SK-N-SH (cell line): ENCODE measurements around the gene GARNL3. TPM values are rescaled to one million over a fixed set of nuclear protein-coding genes. Genes with fewer than 3 reads are reported as not detected.

Experiments used
- CTCF ChIA-PET: fragments of 300-600, 350-600 bp; formaldehyde crosslinking; extraction: SDS; loops from one replicate; lab custom pipeline; 2021; lab: Yijun Ruan, JAX
- POLR2A ChIA-PET: fragments of 350-600 bp; sonication (Branson Sonifier 250); formaldehyde crosslinking; extraction: SDS; loops from one replicate; lab custom pipeline; 2020; ENCODE audit warnings: antibody characterized with exemption, inconsistent platforms; lab: Yijun Ruan, JAX
- DNase-seq: peaks from one replicate; pipeline ENCODE4 v3.0.0; 2012
- H2AFZ ChIP-seq: fragments of 200-600 bp; sonication (generic); 2 replicates; pipeline ENCODE4 v1.8.1; 2016; ENCODE audit warnings: antibody characterized with exemption, mild to moderate bottlenecking, low read depth
- H3F3A ChIP-seq: fragments of 200-600 bp; sonication (generic); replicated peaks from 2 replicates; pipeline ENCODE3; 2016; ENCODE audit warnings: antibody characterized with exemption, mild to moderate bottlenecking; ENCODE audit not compliant: insufficient read depth
- H3K27ac ChIP-seq, 2 experiments: fragments of 200-500 bp in 1 of 2; fragments of 200-600 bp in 1 of 2; sonication (Bioruptor generic) in 1 of 2; sonication (generic), shearing (Covaris generic) in 1 of 2; 2 replicates each; pipeline versions ENCODE4 v1.5.1 to v1.6.1; 2014 to 2016; ENCODE audit warnings: low read depth in 2 of 2, inconsistent platforms in 1 of 2, low read length in 1 of 2, mild to moderate bottlenecking in 1 of 2, mixed read lengths in 1 of 2
- H3K27me3 ChIP-seq: fragments of 200-600 bp; sonication (generic), shearing (Covaris generic); 2 replicates; pipeline ENCODE4 v1.6.1; 2016; ENCODE audit warnings: mixed run types; ENCODE audit not compliant: insufficient read depth
- H3K36me3 ChIP-seq, 2 experiments: fragments of 200-500 bp in 1 of 2; fragments of 200-600 bp in 1 of 2; sonication (Bioruptor generic) in 1 of 2; sonication (generic) in 1 of 2; replicated peaks in 1 of 2; 2 replicates each; pipeline versions ENCODE3 to v1.5.1; 2014 to 2016; ENCODE audit warnings: low read length in 1 of 2, mild to moderate bottlenecking in 1 of 2; ENCODE audit not compliant: insufficient read depth in 2 of 2, control insufficient read depth in 1 of 2
- H3K4me1 ChIP-seq, 2 experiments: fragments of 200-500 bp in 1 of 2; fragments of 200-600 bp in 1 of 2; sonication (Bioruptor generic) in 1 of 2; sonication (generic), shearing (Covaris generic) in 1 of 2; 2 replicates each; pipeline versions ENCODE4 v1.5.1 to v1.6.1; 2014 to 2016; ENCODE audit warnings: low read depth in 1 of 2, low read length in 1 of 2, mixed run types in 1 of 2; ENCODE audit not compliant: insufficient read depth in 2 of 2, control insufficient read depth in 1 of 2
- H3K4me2 ChIP-seq: fragments of 200-600 bp; sonication (generic), shearing (Covaris generic); 2 replicates; pipeline ENCODE4 v1.6.1; 2017; ENCODE audit warnings: mixed run types
- H3K4me3 ChIP-seq, 2 experiments: fragments of 200-500 bp in 1 of 2; fragments of 200-600 bp in 1 of 2; sonication (Bioruptor generic) in 1 of 2; sonication (generic), shearing (Covaris generic) in 1 of 2; 2 replicates each; pipeline versions ENCODE4 v1.5.1 to v1.8.1; 2014 to 2016; ENCODE audit warnings: low read depth in 2 of 2, inconsistent platforms in 1 of 2, low read length in 1 of 2, mild to moderate bottlenecking in 1 of 2, mixed read lengths in 1 of 2, moderate library complexity in 1 of 2
- H3K79me2 ChIP-seq: fragments of 200-600 bp; sonication (generic); 2 replicates; pipeline ENCODE4 v1.8.1; 2017; ENCODE audit warnings: mild to moderate bottlenecking; ENCODE audit not compliant: insufficient read depth
- H3K9ac ChIP-seq: fragments of 200-600 bp; sonication (generic); 2 replicates; pipeline ENCODE4 v1.6.1; 2017; ENCODE audit warnings: mixed run types
- H3K9me2 ChIP-seq: fragments of 200-600 bp; sonication (generic); 2 replicates; pipeline ENCODE4 v1.6.1; 2017; ENCODE audit warnings: mixed run types
- H3K9me3 ChIP-seq: fragments of 200-600 bp; sonication (generic); 2 replicates; pipeline ENCODE4 v1.6.1; 2017; ENCODE audit warnings: mixed run types, mild to moderate bottlenecking, moderate library complexity
- H4K20me1 ChIP-seq: fragments of 200-600 bp; sonication (generic); 2 replicates; pipeline ENCODE4 v1.6.1; 2017; ENCODE audit warnings: mild to moderate bottlenecking, mixed run types; ENCODE audit not compliant: insufficient read depth
- EP300 ChIP-seq, 2 experiments: IDR thresholded peaks; 2 replicates each; pipeline versions ENCODE4 v1.4.0 to v1.6.1; 2012; ENCODE audit warnings: borderline replicate concordance in 1 of 2, low read depth in 1 of 2, low read length in 1 of 2
- EZH2phosphoT487 ChIP-seq: fragments of 200-600 bp; sonication (generic); IDR thresholded peaks from 2 replicates; pipeline ENCODE4 v1.6.1; 2017; ENCODE audit warnings: low read depth, mixed run types, mild to moderate bottlenecking, antibody characterized with exemption, moderate library complexity, borderline replicate concordance
- FOXM1 ChIP-seq: IDR thresholded peaks from 2 replicates; pipeline ENCODE4 v1.4.0; 2012; ENCODE audit warnings: low read depth, mild to moderate bottlenecking
- GATA2 ChIP-seq: sonication (generic); formaldehyde crosslinking; IDR thresholded peaks from 2 replicates; pipeline ENCODE4 v1.5.0; 2020; ENCODE audit warnings: mild to moderate bottlenecking, missing genetic modification reagents
- POLR2AphosphoS5 ChIP-seq: IDR thresholded peaks from 2 replicates; pipeline ENCODE4 v1.6.1; 2012; ENCODE audit warnings: low read depth, low read length
- RXRA ChIP-seq: IDR thresholded peaks from 2 replicates; pipeline ENCODE4 v1.4.0; 2012; ENCODE audit warnings: low read depth, mild to moderate bottlenecking, borderline replicate concordance
- SMC3 ChIP-seq: IDR thresholded peaks from 2 replicates; pipeline ENCODE4 v1.6.1; 2012; ENCODE audit warnings: low read depth, low read length, improper control_type of control experiment
- TCF12 ChIP-seq: IDR thresholded peaks from 2 replicates; pipeline ENCODE4 v1.4.0; 2012
- TEAD4 ChIP-seq: IDR thresholded peaks from 2 replicates; pipeline ENCODE4 v1.4.0; 2012; ENCODE audit warnings: mild to moderate bottlenecking, borderline replicate concordance; ENCODE audit not compliant: insufficient read depth
- USF1 ChIP-seq: IDR thresholded peaks from 2 replicates; pipeline ENCODE4 v1.4.0; 2012; ENCODE audit warnings: low read depth, borderline replicate concordance
- ZBTB33 ChIP-seq: IDR thresholded peaks from 2 replicates; pipeline ENCODE4 v1.4.0; 2012; ENCODE audit warnings: low read depth, borderline replicate concordance
- WGBS: methylation state at CpG from one replicate; pipeline ENCODE4 v1.1.6; 2017; ENCODE audit warnings: low lambda C conversion rate; 5-methylcytosine and 5-hydroxymethylcytosine counted together
- polyA plus RNA-seq, 3 experiments: library from polyadenylated mRNA; depleted of rRNA; stranded (reverse); fragments of >200 nt; gene quantifications; 2 replicates each; pipeline ENCODE4 v1.2.3, GENCODE V29; 2012
- TF ChIP-seq, protein P1 (sequence below): fragments of 200-600 bp; sonication (generic); IDR thresholded peaks from 2 replicates; pipeline ENCODE4 v1.6.1; 2017; ENCODE audit warnings: antibody characterized with exemption, mild to moderate bottlenecking, moderate library complexity
- TF ChIP-seq, protein P2 (sequence below): fragments of 150-350 bp; IDR thresholded peaks from 2 replicates; pipeline ENCODE4 v1.6.1; 2017; ENCODE audit warnings: antibody characterized with exemption, low read length, low read depth, borderline replicate concordance

The GARNL3 gene
- polyA plus RNA-seq, 1 of the 3 experiments (the other 2 are of a cell fraction) = 9.1 TPM

- TF ChIP-seq TEAD4 = no peak
- TF ChIP-seq, all 33 proteins: peak for 0
- no peaks in the 10 kb centered on the region for H3K27me3 ChIP-seq
- H3K4me1 ChIP-seq = no peaks in the 10 kb centered on the region
- no peak for DNase-seq
- H3K4me3 ChIP-seq = no peak overlapping the region
- H3K27ac ChIP-seq = no peak overlapping the region
- no peaks in the 10 kb centered on the region for H3F3A ChIP-seq
- no peak overlapping the region for H3K9ac ChIP-seq
- no peak overlapping the region for H3K4me2 ChIP-seq
- no peaks in the 10 kb centered on the region for H3K9me2 ChIP-seq
- no peaks in the 10 kb centered on the region for H3K9me3 ChIP-seq
- ChIA-PET CTCF (interaction anchor here (1.6 kb wide), 1 partner anchor 14 kb away, joined by 4 read pairs; no protein-coding TSS in a partner anchor), POLR2A (no interaction called here)
- no peak overlapping the region for H2AFZ ChIP-seq
- H3K36me3 ChIP-seq = no peaks in the 10 kb centered on the region
- H4K20me1 ChIP-seq = no peaks in the 10 kb centered on the region
- H3K79me2 ChIP-seq = no peaks in the 10 kb centered on the region
- WGBS = 96% methylated on average over 2 of the region's 2 CpGs
Observed at GRCh38 chr9:127253446-127253845, 11.1 kb upstream of the GARNL3 start.

GRCh38 chr9:127255692-127256091, 8.9 kb upstream of the GARNL3 start:
- DNase-seq = no peak
- Histone ChIP-seq H4K20me1 (no peaks in the 10 kb centered on the region), H3K27me3 (no peaks in the 10 kb centered on the region), H3K4me2 (no peak overlapping the region), H3K9me2 (no peaks in the 10 kb centered on the region), H3K4me1 (peaks cover 0 to 2% of the 10 kb centered on the region in 2 experiments; a peak in 1 of 4 replicates), H3F3A (no peaks in the 10 kb centered on the region), H2AFZ (no peak overlapping the region), H3K79me2 (no peaks in the 10 kb centered on the region), H3K27ac (no peak overlapping the region), H3K4me3 (no peak overlapping the region), H3K9me3 (no peaks in the 10 kb centered on the region), H3K9ac (no peak overlapping the region), H3K36me3 (no peaks in the 10 kb centered on the region)
- TF ChIP-seq, protein P1, sequence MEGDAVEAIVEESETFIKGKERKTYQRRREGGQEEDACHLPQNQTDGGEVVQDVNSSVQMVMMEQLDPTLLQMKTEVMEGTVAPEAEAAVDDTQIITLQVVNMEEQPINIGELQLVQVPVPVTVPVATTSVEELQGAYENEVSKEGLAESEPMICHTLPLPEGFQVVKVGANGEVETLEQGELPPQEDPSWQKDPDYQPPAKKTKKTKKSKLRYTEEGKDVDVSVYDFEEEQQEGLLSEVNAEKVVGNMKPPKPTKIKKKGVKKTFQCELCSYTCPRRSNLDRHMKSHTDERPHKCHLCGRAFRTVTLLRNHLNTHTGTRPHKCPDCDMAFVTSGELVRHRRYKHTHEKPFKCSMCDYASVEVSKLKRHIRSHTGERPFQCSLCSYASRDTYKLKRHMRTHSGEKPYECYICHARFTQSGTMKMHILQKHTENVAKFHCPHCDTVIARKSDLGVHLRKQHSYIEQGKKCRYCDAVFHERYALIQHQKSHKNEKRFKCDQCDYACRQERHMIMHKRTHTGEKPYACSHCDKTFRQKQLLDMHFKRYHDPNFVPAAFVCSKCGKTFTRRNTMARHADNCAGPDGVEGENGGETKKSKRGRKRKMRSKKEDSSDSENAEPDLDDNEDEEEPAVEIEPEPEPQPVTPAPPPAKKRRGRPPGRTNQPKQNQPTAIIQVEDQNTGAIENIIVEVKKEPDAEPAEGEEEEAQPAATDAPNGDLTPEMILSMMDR = no peak
- TF ChIP-seq, protein P2, sequence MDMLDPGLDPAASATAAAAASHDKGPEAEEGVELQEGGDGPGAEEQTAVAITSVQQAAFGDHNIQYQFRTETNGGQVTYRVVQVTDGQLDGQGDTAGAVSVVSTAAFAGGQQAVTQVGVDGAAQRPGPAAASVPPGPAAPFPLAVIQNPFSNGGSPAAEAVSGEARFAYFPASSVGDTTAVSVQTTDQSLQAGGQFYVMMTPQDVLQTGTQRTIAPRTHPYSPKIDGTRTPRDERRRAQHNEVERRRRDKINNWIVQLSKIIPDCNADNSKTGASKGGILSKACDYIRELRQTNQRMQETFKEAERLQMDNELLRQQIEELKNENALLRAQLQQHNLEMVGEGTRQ = no peak
- TF ChIP-seq USF1 (no peak), EZH2phosphoT487 (no peak)
- ChIA-PET POLR2A (no interaction called here), CTCF (no interaction called here)

- DNase-seq = no peak
- H3K4me1 ChIP-seq = peaks cover 0 to 2% of the 10 kb centered on the region in 2 experiments; a peak in 1 of 4 replicates
- no peaks in the 10 kb centered on the region for H4K20me1 ChIP-seq
- WGBS = 86% methylated on average over 5 of the region's 5 CpGs
- no peak overlapping the region for H3K4me3 ChIP-seq
- H3K36me3 ChIP-seq = no peaks in the 10 kb centered on the region
- no peaks in the 10 kb centered on the region for H3F3A ChIP-seq
- no peak overlapping the region; a peak in 1 of 4 replicates for H3K27ac ChIP-seq
- H3K4me2 ChIP-seq = no peak overlapping the region
- H3K9me2 ChIP-seq = no peaks in the 10 kb centered on the region
- H3K9me3 ChIP-seq = no peaks in the 10 kb centered on the region
- no peaks in the 10 kb centered on the region for H3K79me2 ChIP-seq
- H3K27me3 ChIP-seq = no peaks in the 10 kb centered on the region
- ChIA-PET CTCF (no interaction called here), POLR2A (no interaction called here)
- H3K9ac ChIP-seq = no peak overlapping the region
- no peak overlapping the region for H2AFZ ChIP-seq
- no peak for TF ChIP-seq GATA2
- TF ChIP-seq POLR2AphosphoS5 = no peak
- TF ChIP-seq, protein P1 = no peak
- no peak for TF ChIP-seq SMC3
- TF ChIP-seq ZBTB33 = no peak
- TF ChIP-seq TCF12 = no peak
- TF ChIP-seq FOXM1 = no peak
- no peak for TF ChIP-seq EP300 (IDR thresholded peaks at IDR 0.05; ENCODE audit: borderline replicate concordance in 1 of 2, low read depth in 1 of 2, low read length in 1 of 2)
- TF ChIP-seq RXRA = no peak
Observed at GRCh38 chr9:127256324-127256723, 8.2 kb upstream of the GARNL3 start.
